Osteocyte (in vitro differentiated cells): ENCODE results near the gene CES3. TPM values are rescaled to one million over a fixed set of nuclear protein-coding genes. Genes with fewer than 3 reads are reported as not detected.

Experiments
- DNase-seq: peaks from one replicate; pipeline ENCODE4 v3.0.0; 2021; ENCODE audit warnings: mixed read lengths; ENCODE audit not compliant: unreplicated experiment; ENCODE audit errors: extremely low spot score
- H3K27ac Mint-ChIP-seq: one replicate; pipeline ENCODE4 v1.8.0; 2021; ENCODE audit warnings: mild to moderate bottlenecking, mixed read lengths; ENCODE audit not compliant: unreplicated experiment
- H3K27me3 Mint-ChIP-seq: one replicate; pipeline ENCODE4 v1.8.0; 2021; ENCODE audit warnings: mixed read lengths; ENCODE audit not compliant: unreplicated experiment
- H3K36me3 Mint-ChIP-seq: one replicate; pipeline ENCODE4 v1.8.0; 2021; ENCODE audit warnings: mixed read lengths; ENCODE audit not compliant: unreplicated experiment
- H3K4me1 Mint-ChIP-seq: one replicate; pipeline ENCODE4 v1.8.0; 2021; ENCODE audit warnings: mixed read lengths; ENCODE audit not compliant: unreplicated experiment
- H3K4me3 Mint-ChIP-seq: one replicate; pipeline ENCODE4 v1.8.0; 2021; ENCODE audit warnings: mild to moderate bottlenecking, moderate library complexity, mixed read lengths; ENCODE audit not compliant: unreplicated experiment
- H3K9me3 Mint-ChIP-seq: one replicate; pipeline ENCODE4 v1.8.0; 2021; ENCODE audit warnings: mixed read lengths; ENCODE audit not compliant: unreplicated experiment
- CTCF ChIP-seq: fragments of 200-600 bp; sonication (generic); IDR thresholded peaks from 2 replicates; pipeline ENCODE4 v1.5.0; 2021; ENCODE audit warnings: antibody characterized with exemption, mild to moderate bottlenecking, moderate library complexity
- total RNA-seq: library from RNA; stranded (reverse); gene quantifications from 2 replicates; pipeline ENCODE4 v1.2.1, GENCODE V29; 2021

The CES3 gene
- total RNA-seq, 1 donor from 2014 or later = 0.24 TPM

GRCh38 chr16:66919569-66920298 is 41.3 kb upstream of the CES3 start:
- Mint-ChIP-seq H3K4me3 (no peak overlapping the region), H3K27ac (no peak overlapping the region), H3K36me3 (peaks cover 2% of the 10 kb centered on the region), H3K27me3 (peaks cover 25% of the 10 kb centered on the region), H3K4me1 (peaks cover 12% of the 10 kb centered on the region), H3K9me3 (no peaks in the 10 kb centered on the region)
- DNase-seq = no peak
- TF ChIP-seq CTCF = no peak

DNA sequence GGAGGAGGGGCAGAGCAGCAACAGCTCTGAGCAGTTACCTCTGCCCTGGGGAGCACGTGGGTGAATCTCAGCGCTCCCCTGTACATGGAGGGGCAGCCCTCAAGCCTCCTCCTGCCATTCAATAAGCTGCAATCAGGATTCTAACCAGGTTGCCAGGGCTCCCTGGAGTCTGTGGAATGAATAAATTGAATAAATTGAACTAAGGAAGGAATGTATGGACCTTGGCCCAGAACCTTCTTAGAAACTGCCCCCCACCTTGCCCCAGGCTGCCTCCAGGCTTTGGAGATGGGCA is 40.8 kb upstream of the CES3 start:
- DNase-seq = no peak
- H3K4me3 Mint-ChIP-seq = no peak overlapping the region
- peaks cover 23% of the 10 kb centered on the region for H3K27me3 Mint-ChIP-seq
- TF ChIP-seq CTCF = no peak
- no peak overlapping the region for H3K27ac Mint-ChIP-seq
- no peaks in the 10 kb centered on the region for H3K9me3 Mint-ChIP-seq
- H3K36me3 Mint-ChIP-seq = peaks cover 2% of the 10 kb centered on the region
- peaks cover 13% of the 10 kb centered on the region for H3K4me1 Mint-ChIP-seq

DNA sequence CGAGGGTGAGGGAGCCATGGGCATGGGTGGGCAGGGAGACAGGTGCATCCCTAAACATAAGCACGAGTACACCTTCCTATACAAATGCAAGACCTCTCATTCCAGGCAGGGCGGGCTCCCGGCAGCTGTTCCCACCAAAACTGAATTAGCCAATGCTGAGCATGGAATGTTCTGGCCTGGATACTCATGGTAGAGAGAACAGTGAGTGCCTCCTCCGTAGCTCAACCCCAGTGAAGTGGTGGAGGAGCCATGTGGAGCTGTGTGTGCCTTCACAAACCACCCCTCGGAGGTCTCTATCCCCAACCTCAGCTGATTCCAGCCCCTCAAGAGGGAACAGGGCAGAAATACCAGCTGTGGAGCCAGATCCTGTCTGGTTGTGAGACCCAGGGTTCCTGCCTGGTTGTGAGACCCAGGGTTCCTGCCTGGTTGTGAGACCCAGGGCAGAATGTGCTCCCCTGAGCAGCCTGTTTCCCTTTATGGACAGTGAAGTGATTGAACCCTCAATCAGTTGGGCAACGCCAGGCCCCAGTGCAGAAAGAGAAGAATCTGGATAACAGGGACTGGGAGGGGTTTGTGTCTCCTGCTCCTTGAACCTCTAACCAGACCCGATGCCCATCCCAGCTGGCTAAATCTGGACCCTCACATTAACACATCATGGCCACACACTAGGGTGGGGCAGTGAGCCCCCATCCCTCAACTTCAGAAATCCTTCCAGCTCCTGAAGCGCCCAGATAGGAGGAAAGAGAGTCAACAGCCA is 40.0 kb upstream of the CES3 start:
- Mint-ChIP-seq H3K4me1 (peaks cover 21% of the 10 kb centered on the region), H3K4me3 (no peak overlapping the region), H3K36me3 (peaks cover 2% of the 10 kb centered on the region), H3K9me3 (no peaks in the 10 kb centered on the region), H3K27me3 (peaks cover 18% of the 10 kb centered on the region), H3K27ac (no peak overlapping the region)
- no peak for DNase-seq
- no peak for TF ChIP-seq CTCF

GRCh38 chr16:66921729-66922450 is 39.2 kb upstream of the CES3 start:
- H3K4me1 Mint-ChIP-seq = peaks cover 29% of the 10 kb centered on the region
- peaks cover 12% of the 10 kb centered on the region for H3K27me3 Mint-ChIP-seq
- DNase-seq = no peak
- TF ChIP-seq CTCF = no peak
- H3K4me3 Mint-ChIP-seq = no peak overlapping the region
- H3K9me3 Mint-ChIP-seq = no peaks in the 10 kb centered on the region
- peaks cover 2% of the 10 kb centered on the region for H3K36me3 Mint-ChIP-seq
- H3K27ac Mint-ChIP-seq = no peak overlapping the region

GRCh38 chr16:66923247-66923731 is 37.8 kb upstream of the CES3 start:
- Mint-ChIP-seq H3K4me3 (no peak overlapping the region), H3K9me3 (no peaks in the 10 kb centered on the region), H3K36me3 (peaks cover 2% of the 10 kb centered on the region), H3K27ac (no peak overlapping the region), H3K27me3 (peaks cover 9% of the 10 kb centered on the region), H3K4me1 (peaks cover 37% of the 10 kb centered on the region)
- DNase-seq = no peak
- no peak for TF ChIP-seq CTCF
